Measurements from ENCODE around the gene MFF.
A peak's percentile ranks its signal among the peaks of the same experiment; 100 is the strongest.
"Not testable (repeated sequence)": the region's sequence is repeated elsewhere in the genome, so short reads cannot be mapped to it uniquely, and the experiment has no call there.

The MFF gene

DNA sequence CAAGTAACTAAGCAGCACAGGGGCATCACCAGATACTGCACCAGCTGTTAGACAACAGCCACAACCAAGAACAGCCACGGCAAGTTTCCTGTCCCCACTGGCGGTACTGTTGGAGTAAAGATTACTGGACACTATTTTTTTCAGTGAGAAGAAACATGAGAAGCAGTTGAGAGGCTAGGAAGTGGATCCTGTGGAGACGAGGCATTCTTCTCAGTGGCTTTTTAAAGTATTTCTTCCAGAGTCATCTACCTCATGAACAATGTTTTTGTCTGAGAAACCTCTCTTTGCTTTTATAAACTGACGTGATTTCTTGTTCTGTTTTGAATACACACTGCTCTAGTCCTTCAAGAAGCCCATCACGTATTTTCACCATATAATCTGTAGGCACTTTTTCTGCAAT is 35.3 kb downstream of the MFF start:
- no peak for TF ChIP-seq CTCF (IDR thresholded peaks at IDR 0.05; ENCODE audit: extremely low read depth, insufficient read depth, missing control alignments)
- in situ Hi-C loops (cut with MboI; ENCODE audit: low pct_unique_long_range_greater_than_20kb, low sequenced_read_pairs, unreplicated experiment): no loop called here
- no peak for DNase-seq (ENCODE audit: low spot score)

- peak; percentile 28 for TF ChIP-seq CTCF (IDR thresholded peaks at IDR 0.05; ENCODE audit: extremely low read depth, insufficient read depth, missing control alignments)
- no peak for DNase-seq (ENCODE audit: low spot score)
- in situ Hi-C loops (cut with MboI; ENCODE audit: low pct_unique_long_range_greater_than_20kb, low sequenced_read_pairs, unreplicated experiment): no loop called here
These were observed 38.7 kb downstream of the MFF start for GRCh38 chr2:227363756-227364155.

DNA sequence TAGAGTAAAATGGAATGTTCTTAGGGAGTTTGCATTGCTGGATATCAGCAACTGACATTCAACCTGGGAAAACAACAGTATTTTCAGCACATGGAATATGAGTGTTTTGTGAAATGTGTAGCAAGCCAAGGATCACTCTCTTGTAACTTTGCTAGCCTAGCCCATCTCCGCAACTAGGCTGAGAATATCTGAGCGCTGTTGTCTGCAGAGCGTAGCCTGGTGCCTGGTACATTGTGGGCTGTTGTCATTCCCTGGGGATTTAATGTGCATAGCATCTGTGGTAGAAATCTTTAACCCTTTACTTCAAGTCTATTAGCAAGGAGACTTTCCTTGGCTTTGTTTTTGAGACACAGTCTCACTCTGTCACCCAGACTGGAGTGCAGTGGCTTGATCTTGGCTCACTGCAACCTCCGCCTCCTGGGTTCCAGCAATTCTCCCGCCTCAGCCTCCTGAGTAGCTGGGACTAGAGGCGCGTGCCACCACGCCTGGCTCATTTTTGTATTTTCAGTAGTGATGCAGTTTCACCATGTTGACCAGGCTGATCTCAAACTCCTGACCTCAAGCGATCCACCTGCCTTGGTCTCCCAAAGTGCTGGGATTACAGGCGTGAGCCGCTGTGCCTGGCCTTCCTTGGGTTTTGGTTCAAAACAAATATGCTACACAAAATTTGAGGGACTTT is 39.7 kb downstream of the MFF start:
- in situ Hi-C loops (cut with MboI; ENCODE audit: low pct_unique_long_range_greater_than_20kb, low sequenced_read_pairs, unreplicated experiment); DNase-seq (ENCODE audit: low spot score): not testable (repeated sequence)

- DNase-seq (ENCODE audit: low spot score): no peak
- TF ChIP-seq CTCF (IDR thresholded peaks at IDR 0.05; ENCODE audit: extremely low read depth, insufficient read depth, missing control alignments): no peak
- in situ Hi-C loops (cut with MboI; ENCODE audit: low pct_unique_long_range_greater_than_20kb, low sequenced_read_pairs, unreplicated experiment): no loop called here
These were observed 40.8 kb downstream of the MFF start for GRCh38 chr2:227365833-227366232.

DNA sequence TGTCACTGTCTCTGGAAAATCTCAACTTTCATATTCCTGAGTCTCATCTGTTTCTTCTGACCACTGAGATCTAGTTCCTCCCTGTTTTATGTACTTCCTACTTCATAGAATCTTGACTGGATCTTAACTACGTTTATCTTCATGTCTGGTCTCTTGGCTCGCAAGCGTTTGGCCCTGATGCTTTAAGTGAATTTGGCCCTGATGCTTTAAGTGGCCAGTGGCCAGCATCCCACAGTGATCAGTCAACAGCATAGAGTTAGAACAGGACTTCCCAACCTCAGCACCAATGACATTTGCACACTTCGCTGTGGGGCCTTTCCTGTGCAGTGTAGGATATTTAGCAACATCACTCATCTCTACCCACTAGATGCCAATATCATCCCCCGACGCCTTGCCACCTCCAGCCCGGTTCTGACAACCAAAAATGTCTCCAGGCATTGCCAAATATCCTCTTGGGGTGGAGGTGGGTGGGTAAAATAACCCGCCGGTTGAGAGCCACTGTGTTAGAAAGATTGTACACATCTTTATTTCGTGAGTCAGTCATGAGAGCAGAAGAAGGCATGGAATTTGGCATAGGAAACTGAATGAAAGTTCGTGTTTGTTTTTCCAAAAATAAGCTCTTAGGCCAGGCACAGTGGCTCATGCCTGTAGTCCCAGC is 41.8 kb downstream of the MFF start:
- in situ Hi-C loops (cut with MboI; ENCODE audit: low pct_unique_long_range_greater_than_20kb, low sequenced_read_pairs, unreplicated experiment): no loop called here
- DNase-seq (ENCODE audit: low spot score): no peak
- TF ChIP-seq CTCF (IDR thresholded peaks at IDR 0.05; ENCODE audit: extremely low read depth, insufficient read depth, missing control alignments): no peak

DNA sequence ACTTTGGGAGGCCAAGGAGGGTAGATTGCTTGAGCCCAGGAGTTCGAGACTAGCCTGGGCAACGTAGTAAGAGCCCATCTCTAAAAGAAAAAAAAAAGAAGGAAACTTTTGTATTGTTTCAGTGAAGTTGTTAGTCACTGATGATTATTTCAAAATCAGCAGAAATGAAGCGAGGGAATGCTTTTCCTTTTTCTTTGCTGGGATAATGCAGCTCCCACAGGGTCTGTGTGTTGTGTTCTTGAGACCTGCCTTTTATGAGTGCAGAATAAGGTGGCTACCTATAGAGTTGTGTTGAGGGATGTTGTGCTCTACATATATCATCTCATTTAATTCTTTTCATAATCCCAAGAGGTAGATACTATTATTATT is 42.4 kb downstream of the MFF start:
- in situ Hi-C loops (cut with MboI; ENCODE audit: low pct_unique_long_range_greater_than_20kb, low sequenced_read_pairs, unreplicated experiment): no loop called here
- DNase-seq (ENCODE audit: low spot score): no peak
- no peak for TF ChIP-seq CTCF (IDR thresholded peaks at IDR 0.05; ENCODE audit: extremely low read depth, insufficient read depth, missing control alignments)

DNA sequence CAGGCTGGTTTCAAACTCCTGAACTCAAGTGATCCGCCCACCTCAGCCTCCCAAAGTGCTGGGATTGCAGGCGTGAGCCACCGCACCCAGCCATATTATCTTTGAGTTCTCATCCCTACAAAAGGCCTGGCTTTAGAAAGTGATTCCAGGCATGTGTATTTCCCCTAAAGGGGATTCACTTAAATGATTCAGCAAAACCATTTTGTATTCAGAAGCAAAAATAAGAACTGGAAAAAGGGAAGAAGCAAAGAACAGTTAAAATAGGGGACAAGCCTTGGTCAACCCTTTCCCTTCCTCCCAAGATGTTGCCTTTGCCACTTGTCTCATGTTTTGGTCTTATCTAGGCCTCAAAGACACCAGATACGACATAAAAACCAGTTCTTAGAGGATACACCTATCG is 43.5 kb downstream of the MFF start:
- TF ChIP-seq CTCF (IDR thresholded peaks at IDR 0.05; ENCODE audit: extremely low read depth, insufficient read depth, missing control alignments): no peak
- no peak for DNase-seq (ENCODE audit: low spot score)
- in situ Hi-C loops (cut with MboI; ENCODE audit: low pct_unique_long_range_greater_than_20kb, low sequenced_read_pairs, unreplicated experiment): no loop called here

Data from GM13977 (cell line).